BLaER1 (cell line): Measurements from ENCODE around the gene PTPRD.

ENCODE experiments used
- H3K27ac ChIP-seq: shearing (Covaris generic); formaldehyde crosslinking; 2 replicates; pipeline ENCODE4 v1.8.1; 2022
- H3K27me3 ChIP-seq: shearing (Covaris generic); formaldehyde crosslinking; 2 replicates; pipeline ENCODE4 v1.8.1; 2022
- H3K36me3 ChIP-seq: shearing (Covaris generic); formaldehyde crosslinking; 2 replicates; pipeline ENCODE4 v1.8.1; 2022
- H3K4me1 ChIP-seq: shearing (Covaris generic); formaldehyde crosslinking; 2 replicates; pipeline ENCODE4 v1.8.1; 2022
- H3K4me2 ChIP-seq: shearing (Covaris generic); formaldehyde crosslinking; 2 replicates; pipeline ENCODE4 v1.8.1; 2022
- H3K4me3 ChIP-seq: shearing (Covaris generic); formaldehyde crosslinking; 2 replicates; pipeline ENCODE4 v1.8.1; 2022
- H3K9ac ChIP-seq: shearing (Covaris generic); formaldehyde crosslinking; 2 replicates; pipeline ENCODE4 v1.8.1; 2022
- H3K9me3 ChIP-seq: shearing (Covaris generic); formaldehyde crosslinking; 2 replicates; pipeline ENCODE4 v1.8.1; 2022
- H4K20me1 ChIP-seq: shearing (Covaris generic); formaldehyde crosslinking; 2 replicates; pipeline ENCODE4 v1.8.1; 2022
- Cebpa-rat ChIP-seq: shearing (Covaris generic); IDR thresholded peaks from 2 replicates; pipeline ENCODE4 v1.8.1; 2022

Gene PTPRD

GRCh38 chr9:9846557-9846956 is 766.2 kb downstream of the PTPRD start:
- Histone ChIP-seq H3K4me2 (peak overlapping the region; percentile 49), H3K9me3 (no peaks in the 10 kb centered on the region), H3K36me3 (no peaks in the 10 kb centered on the region), H3K9ac (no peak overlapping the region), H3K4me1 (peaks cover 20% of the 10 kb centered on the region), H3K27me3 (no peaks in the 10 kb centered on the region), H3K4me3 (no peak overlapping the region), H3K27ac (no peak overlapping the region), H4K20me1 (no peaks in the 10 kb centered on the region)
- TF ChIP-seq Cebpa-rat: no peak

GRCh38 chr9:9820436-9820835 is 792.4 kb downstream of the PTPRD start:
- H3K27ac ChIP-seq: no peak overlapping the region
- no peak overlapping the region for H3K9ac ChIP-seq
- H3K4me2 ChIP-seq: no peak overlapping the region
- H3K9me3 ChIP-seq: no peaks in the 10 kb centered on the region
- no peak overlapping the region for H3K4me3 ChIP-seq
- no peaks in the 10 kb centered on the region for H3K36me3 ChIP-seq
- H3K27me3 ChIP-seq: no peaks in the 10 kb centered on the region
- no peak for TF ChIP-seq Cebpa-rat
- H3K4me1 ChIP-seq: no peaks in the 10 kb centered on the region
- H4K20me1 ChIP-seq: no peaks in the 10 kb centered on the region

GRCh38 chr9:9819886-9820285 is 792.9 kb downstream of the PTPRD start:
- Histone ChIP-seq H3K27me3 (no peaks in the 10 kb centered on the region), H3K9me3 (no peaks in the 10 kb centered on the region), H3K9ac (no peak overlapping the region), H3K4me2 (no peak overlapping the region), H3K4me3 (no peak overlapping the region), H3K4me1 (no peaks in the 10 kb centered on the region), H4K20me1 (no peaks in the 10 kb centered on the region), H3K36me3 (no peaks in the 10 kb centered on the region), H3K27ac (no peak overlapping the region)
- TF ChIP-seq Cebpa-rat: no peak

GRCh38 chr9:9817176-9817575 is 795.6 kb downstream of the PTPRD start:
- Histone ChIP-seq H3K4me2 (no peak overlapping the region), H3K4me3 (no peak overlapping the region), H3K9ac (no peak overlapping the region), H3K9me3 (no peaks in the 10 kb centered on the region), H4K20me1 (no peaks in the 10 kb centered on the region), H3K36me3 (no peaks in the 10 kb centered on the region), H3K27me3 (no peaks in the 10 kb centered on the region), H3K27ac (no peak overlapping the region), H3K4me1 (no peaks in the 10 kb centered on the region)
- TF ChIP-seq Cebpa-rat: no peak

GRCh38 chr9:9804109-9804508 is 808.7 kb downstream of the PTPRD start:
- Histone ChIP-seq H3K36me3 (no peaks in the 10 kb centered on the region), H3K27me3 (no peaks in the 10 kb centered on the region), H3K9ac (no peak overlapping the region), H4K20me1 (no peaks in the 10 kb centered on the region), H3K4me1 (no peaks in the 10 kb centered on the region), H3K4me2 (no peak overlapping the region), H3K4me3 (no peak overlapping the region), H3K9me3 (no peaks in the 10 kb centered on the region), H3K27ac (no peak overlapping the region)
- no peak for TF ChIP-seq Cebpa-rat

GRCh38 chr9:9799287-9799686 is 813.5 kb downstream of the PTPRD start:
- Histone ChIP-seq H3K9me3 (no peaks in the 10 kb centered on the region), H3K36me3 (no peaks in the 10 kb centered on the region), H3K27ac (no peak overlapping the region), H3K4me2 (no peak overlapping the region), H3K9ac (no peak overlapping the region), H4K20me1 (no peaks in the 10 kb centered on the region), H3K27me3 (no peaks in the 10 kb centered on the region), H3K4me1 (no peaks in the 10 kb centered on the region), H3K4me3 (no peak overlapping the region)
- no peak for TF ChIP-seq Cebpa-rat

GRCh38 chr9:9792144-9792857 is 820.5 kb downstream of the PTPRD start:
- Histone ChIP-seq H4K20me1 (no peaks in the 10 kb centered on the region), H3K9ac (no peak overlapping the region), H3K4me1 (no peaks in the 10 kb centered on the region), H3K9me3 (no peaks in the 10 kb centered on the region), H3K4me2 (no peak overlapping the region), H3K27ac (no peak overlapping the region), H3K36me3 (no peaks in the 10 kb centered on the region), H3K27me3 (no peaks in the 10 kb centered on the region), H3K4me3 (no peak overlapping the region)
- no peak for TF ChIP-seq Cebpa-rat

GRCh38 chr9:9791611-9792010 is 821.2 kb downstream of the PTPRD start:
- no peak overlapping the region for H3K9ac ChIP-seq
- H3K4me2 ChIP-seq: no peak overlapping the region
- no peak for TF ChIP-seq Cebpa-rat
- no peak overlapping the region for H3K4me3 ChIP-seq
- H3K9me3 ChIP-seq: no peaks in the 10 kb centered on the region
- no peaks in the 10 kb centered on the region for H4K20me1 ChIP-seq
- no peaks in the 10 kb centered on the region for H3K4me1 ChIP-seq
- no peaks in the 10 kb centered on the region for H3K27me3 ChIP-seq
- no peak overlapping the region for H3K27ac ChIP-seq
- H3K36me3 ChIP-seq: no peaks in the 10 kb centered on the region

GRCh38 chr9:9790216-9790872 is 822.5 kb downstream of the PTPRD start:
- H3K4me3 ChIP-seq: no peak overlapping the region
- H3K4me2 ChIP-seq: no peak overlapping the region
- no peaks in the 10 kb centered on the region for H3K27me3 ChIP-seq
- no peaks in the 10 kb centered on the region for H3K36me3 ChIP-seq
- no peaks in the 10 kb centered on the region for H3K9me3 ChIP-seq
- no peak overlapping the region for H3K9ac ChIP-seq
- H3K4me1 ChIP-seq: no peaks in the 10 kb centered on the region
- no peaks in the 10 kb centered on the region for H4K20me1 ChIP-seq
- no peak overlapping the region for H3K27ac ChIP-seq
- no peak for TF ChIP-seq Cebpa-rat

- H3K9me3 ChIP-seq: no peaks in the 10 kb centered on the region
- H3K4me1 ChIP-seq: no peaks in the 10 kb centered on the region
- no peak overlapping the region for H3K27ac ChIP-seq
- H3K4me2 ChIP-seq: no peak overlapping the region
- H3K27me3 ChIP-seq: no peaks in the 10 kb centered on the region
- no peaks in the 10 kb centered on the region for H3K36me3 ChIP-seq
- H4K20me1 ChIP-seq: no peaks in the 10 kb centered on the region
- no peak overlapping the region for H3K9ac ChIP-seq
- TF ChIP-seq Cebpa-rat: no peak
- H3K4me3 ChIP-seq: no peak overlapping the region
These were observed 829.1 kb downstream of the PTPRD start for GRCh38 chr9:9783711-9784110.
